GM21390 (cell line): Measurements from ENCODE around the gene GNB2.
"Not testable (repeated sequence)": the region's sequence is repeated elsewhere in the genome, so short reads cannot be mapped to it uniquely, and the experiment has no call there.

Source experiments
- ATAC-seq: cut with Tn5 transposase; IDR thresholded peaks from one replicate; pipeline ENCODE4 v1.9.1; 2021; ENCODE audit not compliant: unreplicated experiment

The GNB2 gene

GRCh38 chr7:100662194-100662776 is 11.3 kb upstream of the GNB2 start:
- not testable (repeated sequence) for ATAC-seq

DNA sequence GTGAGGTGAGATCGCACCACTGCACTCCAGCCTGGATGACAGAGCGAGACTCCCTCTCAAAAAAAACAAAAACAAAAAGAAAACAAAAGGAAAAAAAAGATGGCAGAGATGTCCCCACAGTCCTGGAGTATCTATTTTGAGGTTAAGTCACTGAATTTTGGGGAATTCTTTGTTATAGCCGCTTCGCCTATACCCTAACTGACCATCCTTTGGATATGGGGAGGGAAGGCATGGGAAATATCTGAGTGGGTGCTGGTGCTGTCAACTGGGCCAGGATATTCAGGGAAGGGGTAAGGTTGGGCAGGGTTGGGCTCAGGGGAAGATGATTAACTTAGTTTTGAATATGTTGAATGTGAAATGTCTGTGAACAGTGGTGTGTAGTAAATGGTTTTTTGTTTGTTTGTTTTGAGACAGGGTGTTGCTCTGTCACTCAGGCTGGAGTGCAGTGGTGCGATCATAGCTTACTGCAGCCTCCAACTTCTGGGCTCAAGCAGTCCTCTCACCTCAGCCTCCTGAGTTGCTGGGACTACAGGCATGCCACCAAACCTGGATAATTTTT is 8.3 kb upstream of the GNB2 start:
- ATAC-seq, result no peak

- ATAC-seq, result no peak
Observed at GRCh38 chr7:100667331-100668068, 6.0 kb upstream of the GNB2 start.

DNA sequence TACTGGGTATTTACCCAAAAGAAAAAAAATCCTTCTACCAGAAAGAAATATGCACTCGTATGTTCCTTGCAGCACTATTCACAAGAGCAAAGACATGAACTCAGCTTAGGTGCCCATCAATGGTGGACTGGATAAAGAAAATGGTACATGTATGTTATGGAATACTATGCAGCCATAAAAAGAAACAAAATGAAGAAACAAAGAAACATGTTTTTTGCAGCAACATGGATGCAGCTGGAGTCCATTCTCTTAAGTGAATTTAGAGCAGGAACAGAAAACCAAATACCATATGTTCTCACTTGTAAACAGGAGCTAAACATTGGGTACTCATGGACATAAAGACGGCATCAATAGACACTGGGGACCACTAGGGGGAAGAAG is 5.5 kb upstream of the GNB2 start:
- ATAC-seq, result no peak

GRCh38 chr7:100669106-100669505 is 4.4 kb upstream of the GNB2 start:
- ATAC-seq, result not testable (repeated sequence)

- no peak for ATAC-seq
Observed at GRCh38 chr7:100670074-100670473, 3.5 kb upstream of the GNB2 start.

GRCh38 chr7:100671353-100672327 is 1.9 kb upstream of the GNB2 start:
- no peak for ATAC-seq

GRCh38 chr7:100673942-100674410 is 436 bp downstream of the GNB2 start:
- no peak for ATAC-seq

- ATAC-seq, result no peak
Observed at GRCh38 chr7:100674411-100675104, 1.0 kb downstream of the GNB2 start.

GRCh38 chr7:100675105-100675451 is 1.5 kb downstream of the GNB2 start:
- no peak for ATAC-seq

- no peak for ATAC-seq
Observed at GRCh38 chr7:100675581-100676350, 2.2 kb downstream of the GNB2 start.

DNA sequence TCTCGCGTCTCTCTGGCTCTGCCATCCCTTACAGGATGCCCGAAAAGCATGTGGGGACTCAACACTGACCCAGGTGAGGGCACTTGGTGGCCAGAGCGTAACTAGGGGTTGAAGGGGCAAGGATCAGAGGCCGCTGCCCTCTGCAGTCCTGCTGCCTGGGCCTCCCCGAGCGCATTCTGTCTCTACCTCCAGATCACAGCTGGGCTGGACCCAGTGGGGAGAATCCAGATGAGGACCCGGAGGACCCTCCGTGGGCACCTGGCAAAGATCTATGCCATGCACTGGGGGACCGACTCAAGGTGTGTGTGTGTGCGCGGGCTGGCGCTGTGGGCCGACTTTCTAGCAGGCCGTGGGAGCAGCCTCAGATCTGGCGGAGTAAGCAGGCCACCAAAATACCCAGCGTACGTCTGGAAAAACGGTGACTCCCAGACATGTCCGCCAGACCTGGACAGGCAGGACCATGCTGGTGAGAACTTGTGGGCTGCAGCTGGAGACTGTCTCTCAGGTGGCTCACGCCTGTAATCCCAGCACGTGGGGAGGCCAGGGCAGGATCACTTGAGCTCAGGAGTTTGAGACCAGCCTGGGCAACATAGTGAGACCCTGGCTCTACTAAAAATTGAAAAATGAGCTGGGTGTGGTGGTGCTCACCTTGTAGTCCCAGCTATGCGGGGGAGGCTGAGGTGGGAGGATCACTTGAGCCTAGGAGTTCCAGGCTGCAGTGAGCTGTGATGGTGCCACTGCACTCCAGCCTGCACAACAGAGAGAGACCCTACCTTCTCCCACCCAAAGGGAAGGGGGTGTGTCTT is 3.2 kb downstream of the GNB2 start:
- ATAC-seq, result no peak

- no peak for ATAC-seq
Observed at GRCh38 chr7:100677308-100678267, 4.0 kb downstream of the GNB2 start.

- no peak for ATAC-seq
Observed at GRCh38 chr7:100678291-100678984, 4.9 kb downstream of the GNB2 start.

DNA sequence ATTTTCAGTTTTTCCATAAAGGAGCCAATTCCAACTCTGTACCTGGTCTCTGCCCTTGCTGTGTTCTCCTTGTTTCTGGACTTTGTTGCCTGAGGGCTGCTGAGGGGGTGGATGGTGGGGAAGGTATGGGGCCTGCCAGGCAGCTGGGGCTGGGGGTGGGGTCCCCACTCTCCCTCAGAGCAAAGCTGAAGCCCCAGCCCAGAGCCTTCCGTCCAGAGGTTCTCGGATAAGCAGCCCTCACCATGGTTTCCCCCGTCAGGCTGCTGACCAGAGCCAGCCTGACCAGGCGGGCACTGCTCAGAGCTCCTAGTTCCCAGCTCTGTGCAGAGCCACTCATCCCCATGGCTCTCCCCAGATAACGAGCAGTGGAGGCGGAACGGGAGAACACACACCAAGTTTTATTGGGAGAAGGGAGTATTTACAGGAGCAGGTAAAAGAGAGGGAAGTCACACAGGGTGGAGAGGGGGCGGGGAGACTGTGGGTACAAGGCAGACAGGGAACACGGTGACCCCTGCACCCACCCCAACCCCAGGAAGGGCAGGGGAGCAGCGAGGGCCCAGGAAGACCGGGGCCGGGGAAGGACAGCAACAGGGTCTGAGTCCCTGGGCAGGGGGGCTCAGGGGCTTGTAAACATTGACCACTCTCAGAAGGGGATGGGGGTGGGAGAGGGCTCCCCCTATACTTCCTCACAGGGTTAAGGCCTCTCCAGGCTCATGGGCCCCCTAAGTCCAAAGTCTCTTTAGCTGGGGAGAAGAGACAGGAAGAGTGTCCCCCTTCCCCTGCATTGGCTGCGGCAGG is 5.8 kb downstream of the GNB2 start:
- no peak for ATAC-seq

DNA sequence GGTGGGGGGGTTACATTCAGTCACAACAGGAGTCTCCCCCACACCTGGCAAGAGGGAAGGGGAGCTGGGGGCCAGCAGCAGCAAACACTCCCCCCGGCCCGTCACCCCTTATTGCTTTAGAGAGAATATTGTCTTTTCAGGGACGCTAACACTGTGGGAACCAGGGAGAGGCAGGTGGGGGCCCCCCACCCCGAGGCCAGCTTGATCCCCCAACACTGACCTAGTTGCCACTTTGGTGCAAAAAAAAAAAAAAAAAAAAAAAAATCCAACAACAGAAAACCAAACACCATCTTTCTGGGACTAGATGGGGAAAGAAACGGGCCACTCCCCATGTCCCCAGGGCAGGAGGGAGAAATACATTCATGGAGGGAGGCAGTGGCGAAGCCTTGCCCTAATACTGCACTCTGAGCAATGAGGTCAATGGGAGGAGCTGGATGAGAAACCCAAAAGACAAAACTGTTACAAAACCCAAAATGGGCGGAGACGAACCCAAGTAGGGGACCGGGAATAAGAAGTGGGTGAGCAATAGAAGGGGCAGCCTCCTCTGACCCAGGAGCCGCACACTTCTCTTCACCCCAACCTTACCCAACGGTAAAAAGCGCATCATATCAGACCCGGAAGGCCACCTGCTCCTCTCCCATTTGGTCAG is 6.5 kb downstream of the GNB2 start:
- no peak for ATAC-seq
